ENCODE results near the gene QDPR.

The QDPR gene

GRCh38 chr4:17442477-17442876, 69.4 kb downstream of the QDPR start:
- in situ Hi-C loops (cut with MboI; ENCODE audit: low sequenced_read_pairs) = loop anchor here (25.0 kb wide), 2 partner anchors 530 to 1155 kb away; no protein-coding TSS in a partner anchor

GRCh38 chr4:17437396-17437795, 74.5 kb downstream of the QDPR start:
- in situ Hi-C loops (cut with MboI; ENCODE audit: low sequenced_read_pairs) = loop anchor here (25.0 kb wide), 2 partner anchors 525 to 1150 kb away; no protein-coding TSS in a partner anchor

GRCh38 chr4:17436750-17437090, 75.2 kb downstream of the QDPR start:
- in situ Hi-C loops (cut with MboI; ENCODE audit: low sequenced_read_pairs) = loop anchor here (25.0 kb wide), 2 partner anchors 524 to 1149 kb away; no protein-coding TSS in a partner anchor
